HG02938 (cell line): ENCODE data around the gene SSH2.

Experiments used
- ATAC-seq: cut with Tn5 transposase; IDR thresholded peaks from one replicate; pipeline ENCODE4 v1.9.1; 2021; ENCODE audit warnings: mild to moderate bottlenecking, moderate library complexity; ENCODE audit not compliant: unreplicated experiment

The SSH2 gene

DNA sequence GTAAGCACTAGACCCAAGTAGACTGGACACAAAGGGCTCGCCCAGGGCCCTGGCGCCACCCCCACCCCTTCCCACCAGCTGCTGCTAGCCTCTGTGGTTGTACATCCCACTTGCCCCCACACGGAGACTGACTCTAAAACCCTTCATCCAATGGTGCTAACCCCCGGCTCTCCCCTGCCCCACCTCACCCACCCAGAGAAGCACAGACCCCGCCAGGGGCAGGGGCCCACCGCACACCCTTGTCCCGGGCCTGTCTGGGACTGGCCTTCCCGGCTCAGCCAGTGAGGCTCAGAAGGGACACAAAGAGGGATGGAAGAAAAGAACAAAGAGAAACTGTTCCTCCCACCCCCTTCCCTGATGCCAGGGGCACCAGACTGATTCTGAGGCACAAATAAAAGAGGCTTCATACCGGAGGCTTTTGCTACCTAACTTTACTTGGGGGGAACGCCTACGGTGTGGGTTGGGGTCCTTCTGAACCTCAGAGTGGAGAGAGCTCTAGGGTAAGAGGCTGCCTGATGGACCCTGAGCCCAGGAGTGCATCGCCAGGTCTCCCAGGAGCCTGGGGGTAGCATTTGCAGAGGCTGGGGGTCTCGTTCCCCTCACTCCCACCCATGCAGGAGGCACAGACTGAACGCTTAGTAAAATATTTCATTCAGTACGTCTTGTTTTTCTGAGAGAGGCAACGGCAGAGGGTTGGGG lies 315.5 kb downstream of the SSH2 start:
- no peak for ATAC-seq

- ATAC-seq, result no peak
Measured at GRCh38 chr17:29613856-29614255, 316.2 kb downstream of the SSH2 start.

DNA sequence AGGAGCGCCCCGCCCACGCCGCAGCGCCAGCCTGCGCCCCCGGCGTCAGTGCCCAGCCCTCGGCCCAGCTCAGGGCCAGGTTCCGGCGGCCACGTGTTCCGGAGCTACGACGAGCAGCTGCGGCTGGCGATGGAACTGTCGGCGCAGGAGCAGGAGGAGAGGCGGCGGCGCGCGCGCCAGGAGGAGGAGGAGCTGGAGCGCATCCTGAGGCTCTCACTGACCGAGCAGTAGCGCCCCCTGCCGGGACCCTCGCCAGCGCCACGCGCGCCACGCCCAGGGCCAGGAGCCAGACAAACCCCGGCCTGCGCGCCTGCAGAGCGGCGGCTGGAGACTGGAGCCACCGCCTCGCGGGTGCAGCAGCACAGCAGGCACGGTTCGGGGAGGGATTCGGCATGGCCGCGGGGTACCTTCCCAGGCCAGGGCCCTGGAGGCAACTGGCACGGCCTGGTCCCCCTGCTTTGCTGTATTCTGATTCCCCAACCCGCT lies 316.6 kb downstream of the SSH2 start:
- no peak for ATAC-seq

- no peak for ATAC-seq
Measured at GRCh38 chr17:29612404-29613280, 317.4 kb downstream of the SSH2 start.

- no peak for ATAC-seq
Measured at GRCh38 chr17:29612094-29612403, 318.0 kb downstream of the SSH2 start.

DNA sequence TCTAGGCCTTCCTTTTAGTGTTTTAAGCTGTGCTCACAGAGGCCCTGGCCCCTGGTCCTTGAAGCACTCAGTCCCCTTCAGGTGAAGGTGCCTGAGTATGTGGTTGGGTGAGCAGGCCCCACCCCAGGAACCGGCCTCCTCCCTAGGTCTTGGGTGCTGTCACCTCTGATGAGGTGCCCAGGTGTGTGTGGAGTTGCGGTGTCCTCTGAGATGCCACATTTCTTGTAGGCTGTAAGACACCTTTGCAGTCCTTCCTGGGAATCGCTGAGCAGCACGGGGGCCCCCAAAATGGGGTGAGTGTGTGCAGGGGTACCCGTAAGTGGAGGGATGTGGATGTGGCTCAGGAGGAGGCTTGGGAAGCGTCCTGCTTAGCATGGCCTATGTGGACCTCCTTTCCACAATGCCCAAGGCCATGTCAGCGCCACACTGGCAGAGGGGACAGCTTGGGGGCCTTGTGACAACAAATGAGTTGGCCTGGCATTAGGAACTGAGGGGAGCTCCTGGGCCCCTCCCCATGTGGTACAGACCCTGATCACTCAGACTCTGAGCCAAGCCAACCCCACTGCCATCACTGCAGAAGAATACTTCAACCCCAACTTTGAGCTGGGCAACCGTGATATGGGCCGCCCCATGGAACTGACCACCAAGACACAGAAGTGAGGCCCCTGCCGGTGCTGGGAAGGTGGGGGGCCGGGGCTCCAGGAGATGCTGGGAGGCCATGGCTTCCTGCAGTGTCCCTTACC lies 318.5 kb downstream of the SSH2 start:
- no peak for ATAC-seq

- ATAC-seq, result no peak
Measured at GRCh38 chr17:29610395-29610794, 319.6 kb downstream of the SSH2 start.

DNA sequence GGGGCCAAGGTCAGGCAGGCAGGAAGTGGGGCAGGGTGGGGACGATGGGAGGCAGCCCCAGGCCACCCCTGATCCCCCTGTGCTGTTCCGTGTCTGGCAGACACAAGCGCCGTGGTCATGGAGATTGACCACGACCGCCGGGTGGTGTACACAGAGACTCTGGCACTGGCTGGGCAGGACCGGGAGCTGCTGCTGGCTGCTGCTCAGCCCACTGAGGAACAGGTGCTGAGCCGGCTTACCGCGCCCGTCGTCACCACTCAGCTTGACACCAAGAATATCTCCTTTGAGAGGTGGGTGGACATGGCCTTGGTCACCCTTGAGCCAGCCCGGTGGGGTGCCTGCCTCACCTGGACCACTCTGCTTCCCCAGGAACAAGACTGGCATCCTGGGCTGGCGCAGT lies 321.0 kb downstream of the SSH2 start:
- no peak for ATAC-seq

DNA sequence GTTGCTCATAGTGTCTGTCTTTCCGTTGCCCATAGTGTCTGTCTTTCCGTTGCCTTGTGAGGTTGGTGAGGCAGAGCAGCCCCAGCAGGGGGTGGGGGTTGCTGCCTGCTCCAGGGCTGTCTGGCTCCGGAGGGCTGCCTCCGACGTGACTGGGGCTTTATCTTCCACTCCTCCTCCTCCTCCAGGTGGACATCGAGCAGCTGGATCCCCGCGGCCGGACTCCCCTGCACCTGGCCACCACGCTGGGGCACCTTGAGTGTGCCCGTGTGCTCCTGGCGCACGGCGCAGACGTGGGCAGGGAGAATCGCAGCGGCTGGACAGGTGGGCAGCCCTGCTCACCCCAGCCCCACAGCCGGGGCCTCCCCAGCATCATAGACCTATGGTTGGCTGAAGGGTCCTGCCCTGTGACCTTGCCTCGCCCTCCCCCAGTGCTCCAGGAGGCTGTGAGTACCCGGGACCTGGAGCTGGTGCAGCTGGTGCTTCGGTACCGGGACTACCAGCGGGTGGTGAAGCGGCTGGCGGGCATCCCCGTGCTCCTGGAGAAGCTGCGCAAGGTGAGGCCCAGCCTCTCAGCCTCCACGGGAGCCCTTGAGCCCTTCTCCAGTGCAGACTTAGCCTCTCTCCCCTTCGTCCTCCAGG lies 322.4 kb downstream of the SSH2 start:
- no peak for ATAC-seq

DNA sequence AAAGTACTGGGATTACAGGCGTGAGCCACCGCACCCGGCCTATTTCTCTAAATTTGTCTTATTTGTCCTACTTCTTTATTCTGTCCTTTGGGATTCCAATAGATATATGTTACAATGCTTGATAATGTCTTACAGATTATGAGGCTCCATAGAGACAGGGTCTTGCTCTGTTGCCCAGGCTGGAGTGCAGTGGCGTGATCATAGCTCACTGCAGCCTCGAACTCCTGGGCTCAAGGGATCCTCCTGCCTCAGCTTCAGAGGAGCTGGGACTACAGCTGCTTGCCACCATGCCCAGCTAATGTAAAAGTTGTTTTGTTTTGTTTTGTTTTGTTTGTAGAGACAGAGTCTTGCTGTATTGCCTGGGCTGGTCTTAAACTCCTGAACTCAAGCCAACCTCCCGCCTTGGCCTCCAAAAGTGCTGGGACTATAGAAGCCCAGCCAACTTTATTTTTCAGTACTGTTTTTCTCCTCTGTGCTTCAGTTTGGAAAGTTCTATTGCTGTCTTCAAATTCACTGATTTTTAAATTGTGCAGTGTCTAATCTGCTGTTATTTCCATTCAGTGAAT lies 326.8 kb downstream of the SSH2 start:
- ATAC-seq, result no peak

DNA sequence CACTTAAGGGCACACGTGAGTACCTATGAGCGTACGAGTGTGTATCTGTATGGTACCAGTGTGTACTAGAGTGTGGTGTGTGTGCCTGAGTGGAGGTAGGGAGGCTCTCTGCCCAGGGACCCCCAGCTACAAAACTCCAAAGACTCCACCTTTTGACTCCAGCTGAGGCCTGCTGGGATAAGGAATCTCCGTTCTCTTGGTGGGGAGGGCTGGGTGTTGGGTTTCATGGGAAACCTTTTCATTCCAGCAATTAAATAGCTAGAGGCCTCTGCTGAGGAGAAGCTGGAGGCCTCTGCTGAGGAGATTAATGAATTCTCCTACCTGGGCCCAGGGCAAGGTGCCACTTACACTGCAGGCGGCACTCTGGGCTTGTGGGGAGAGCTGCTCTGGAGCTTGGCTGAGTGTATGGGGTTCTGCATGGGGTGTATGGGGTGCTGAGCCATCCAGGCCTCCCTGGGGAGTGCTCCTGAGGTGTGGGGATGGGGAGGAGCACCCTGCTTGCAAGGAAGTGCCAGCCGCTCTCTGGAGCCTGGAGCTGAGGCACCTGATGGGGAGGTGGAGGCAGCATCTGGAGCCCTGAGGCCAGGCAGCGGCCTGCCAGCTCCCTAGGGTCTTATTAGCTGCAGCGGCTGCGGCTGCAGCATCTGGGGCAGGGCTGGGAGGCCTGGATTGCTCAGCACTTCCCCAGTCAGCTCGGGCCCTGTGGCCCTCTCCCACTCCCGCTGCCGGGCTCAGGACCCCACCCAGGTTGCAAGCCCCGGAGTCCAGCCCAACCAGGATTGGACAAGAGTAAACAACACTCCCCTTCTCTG lies 332.5 kb downstream of the SSH2 start:
- no peak for ATAC-seq

DNA sequence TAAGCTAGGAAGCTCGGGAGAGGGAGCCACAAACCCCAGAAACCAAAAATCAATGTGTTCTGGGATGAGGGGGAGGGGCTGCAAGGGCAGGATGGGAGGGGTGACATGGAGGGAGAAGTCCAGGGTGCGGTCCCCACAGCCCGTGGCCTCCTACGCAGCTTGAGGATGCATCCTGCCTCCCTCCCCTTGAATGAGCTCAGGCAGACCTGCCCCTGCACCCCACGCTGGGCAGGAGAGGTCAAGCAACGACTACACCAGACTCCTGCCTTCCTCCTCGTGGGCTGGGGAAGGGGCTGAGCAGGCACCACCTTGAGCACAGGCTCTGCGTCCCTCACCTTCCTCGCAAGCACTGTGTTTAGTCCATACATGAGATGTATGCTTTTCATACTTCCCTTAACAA lies 333.2 kb downstream of the SSH2 start:
- no peak for ATAC-seq

DNA sequence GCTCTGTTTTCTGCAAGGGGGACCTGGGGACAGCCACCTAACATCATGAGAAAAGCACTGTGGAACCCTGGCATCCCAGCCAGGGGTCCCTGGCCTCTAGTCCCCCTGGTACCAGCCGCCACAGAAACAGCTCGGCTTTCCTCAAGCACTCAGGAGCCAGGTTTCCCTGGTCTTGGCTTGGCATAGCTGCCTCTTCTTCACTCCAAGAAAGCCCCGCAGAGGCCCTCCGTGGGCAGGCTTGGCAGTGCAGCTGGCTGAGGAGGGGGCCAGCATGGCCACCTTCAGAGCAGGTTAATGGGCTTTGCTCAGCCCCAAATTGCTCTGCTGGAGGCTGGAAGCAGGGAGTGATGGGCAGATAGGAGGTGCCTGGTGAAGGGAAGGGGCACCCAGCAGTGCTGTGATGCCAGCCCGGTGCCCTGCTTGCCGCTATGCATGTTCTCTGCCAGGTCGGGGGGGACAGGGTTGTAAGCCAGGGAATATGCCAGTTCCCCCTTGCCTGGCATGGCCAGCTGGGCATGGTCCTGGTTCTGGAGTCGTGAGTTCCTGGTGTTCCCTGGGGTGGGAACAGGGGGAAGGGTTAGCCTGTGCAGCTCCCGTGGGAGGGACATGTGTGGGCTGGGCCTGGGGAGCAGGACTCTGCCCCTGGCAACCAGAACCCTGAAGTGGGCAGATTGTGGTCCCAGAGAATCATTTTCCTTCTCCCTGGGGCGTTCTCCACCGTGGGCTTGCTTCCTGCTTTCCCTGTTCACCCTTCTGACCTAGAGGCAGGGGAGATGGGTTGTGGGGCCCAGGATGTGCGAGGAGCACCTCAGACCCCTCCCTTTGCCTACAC lies 333.9 kb downstream of the SSH2 start:
- no peak for ATAC-seq

- ATAC-seq, result no peak
Measured at GRCh38 chr17:29595107-29595942, 334.7 kb downstream of the SSH2 start.

- ATAC-seq, result no peak
Measured at GRCh38 chr17:29594519-29595090, 335.4 kb downstream of the SSH2 start.

- ATAC-seq, result no peak
Measured at GRCh38 chr17:29593591-29594518, 336.2 kb downstream of the SSH2 start.
